Right atrium auricular region (tissue), 2 donors: ENCODE data around the gene COL1A1. TPM values are rescaled to one million over a fixed set of nuclear protein-coding genes. Genes with fewer than 3 reads are reported as not detected.
A peak's percentile ranks its signal among the peaks of the same experiment; 100 is the strongest.

Source experiments
- DNase-seq: peaks from one replicate; pipeline ENCODE4 v3.0.0-alpha.2; 2019; ENCODE audit warnings: low spot score
- H3K27ac ChIP-seq, 2 donors: fragments of 200-600 bp; sonication (generic); 1 replicate in 1 of 2; 2 replicates in 1 of 2; pipeline ENCODE4 v1.5.1; 2016 to 2019
- H3K27me3 ChIP-seq, 2 donors: fragments of 200-600 bp; sonication (generic); one replicate each; pipeline versions ENCODE4 v1.5.1 to v1.6.0; 2017 to 2019
- H3K36me3 ChIP-seq: fragments of 200-600 bp; sonication (generic); one replicate; pipeline ENCODE4 v1.5.1; 2016
- H3K4me1 ChIP-seq, 2 donors: fragments of 200-600 bp; sonication (generic); one replicate each; pipeline versions ENCODE4 v1.5.1 to v1.6.0; 2017 to 2019
- H3K4me3 ChIP-seq, 2 donors: fragments of 200-600 bp; sonication (generic); 1 replicate in 1 of 2; 2 replicates in 1 of 2; pipeline ENCODE4 v1.5.1; 2017 to 2019; ENCODE audit warnings: mild to moderate bottlenecking in 1 of 2, moderate library complexity in 1 of 2
- H3K9me3 ChIP-seq, 2 donors: fragments of 200-600 bp; sonication (generic); one replicate each; pipeline ENCODE4 v1.5.1; 2019
- total RNA-seq, 2 donors: library from RNA; depleted of rRNA; stranded (reverse); fragments of >200 nt; gene quantifications; one replicate each; pipeline ENCODE4 v1.1.0, GENCODE V29; 2016
- TF ChIP-seq, protein P1 (sequence below), 2 donors: fragments of 200-600 bp; sonication (generic); IDR thresholded peaks; one replicate each; pipeline ENCODE4 v1.5.1; 2019; ENCODE audit warnings: antibody characterized with exemption in 2 of 2

COL1A1 gene
- total RNA-seq, 2 donors from 2014 or later: 19.8 to 180 TPM

- no peak for DNase-seq
- Histone ChIP-seq H3K27me3 (no peaks in the 10 kb centered on the region), H3K4me1 (peaks cover 2 to 42% of the 10 kb centered on the region in 2 donors), H3K36me3 (no peaks in the 10 kb centered on the region), H3K4me3 (no peak overlapping the region), H3K27ac (peak overlapping the region in 1 of 2 donors; percentile 35), H3K9me3 (no peaks in the 10 kb centered on the region)
- TF ChIP-seq, protein P1, sequence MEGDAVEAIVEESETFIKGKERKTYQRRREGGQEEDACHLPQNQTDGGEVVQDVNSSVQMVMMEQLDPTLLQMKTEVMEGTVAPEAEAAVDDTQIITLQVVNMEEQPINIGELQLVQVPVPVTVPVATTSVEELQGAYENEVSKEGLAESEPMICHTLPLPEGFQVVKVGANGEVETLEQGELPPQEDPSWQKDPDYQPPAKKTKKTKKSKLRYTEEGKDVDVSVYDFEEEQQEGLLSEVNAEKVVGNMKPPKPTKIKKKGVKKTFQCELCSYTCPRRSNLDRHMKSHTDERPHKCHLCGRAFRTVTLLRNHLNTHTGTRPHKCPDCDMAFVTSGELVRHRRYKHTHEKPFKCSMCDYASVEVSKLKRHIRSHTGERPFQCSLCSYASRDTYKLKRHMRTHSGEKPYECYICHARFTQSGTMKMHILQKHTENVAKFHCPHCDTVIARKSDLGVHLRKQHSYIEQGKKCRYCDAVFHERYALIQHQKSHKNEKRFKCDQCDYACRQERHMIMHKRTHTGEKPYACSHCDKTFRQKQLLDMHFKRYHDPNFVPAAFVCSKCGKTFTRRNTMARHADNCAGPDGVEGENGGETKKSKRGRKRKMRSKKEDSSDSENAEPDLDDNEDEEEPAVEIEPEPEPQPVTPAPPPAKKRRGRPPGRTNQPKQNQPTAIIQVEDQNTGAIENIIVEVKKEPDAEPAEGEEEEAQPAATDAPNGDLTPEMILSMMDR (IDR thresholded peaks at IDR 0.05): no peak
Measured at GRCh38 chr17:50213026-50214022, 11.9 kb upstream of the COL1A1 start.

DNA sequence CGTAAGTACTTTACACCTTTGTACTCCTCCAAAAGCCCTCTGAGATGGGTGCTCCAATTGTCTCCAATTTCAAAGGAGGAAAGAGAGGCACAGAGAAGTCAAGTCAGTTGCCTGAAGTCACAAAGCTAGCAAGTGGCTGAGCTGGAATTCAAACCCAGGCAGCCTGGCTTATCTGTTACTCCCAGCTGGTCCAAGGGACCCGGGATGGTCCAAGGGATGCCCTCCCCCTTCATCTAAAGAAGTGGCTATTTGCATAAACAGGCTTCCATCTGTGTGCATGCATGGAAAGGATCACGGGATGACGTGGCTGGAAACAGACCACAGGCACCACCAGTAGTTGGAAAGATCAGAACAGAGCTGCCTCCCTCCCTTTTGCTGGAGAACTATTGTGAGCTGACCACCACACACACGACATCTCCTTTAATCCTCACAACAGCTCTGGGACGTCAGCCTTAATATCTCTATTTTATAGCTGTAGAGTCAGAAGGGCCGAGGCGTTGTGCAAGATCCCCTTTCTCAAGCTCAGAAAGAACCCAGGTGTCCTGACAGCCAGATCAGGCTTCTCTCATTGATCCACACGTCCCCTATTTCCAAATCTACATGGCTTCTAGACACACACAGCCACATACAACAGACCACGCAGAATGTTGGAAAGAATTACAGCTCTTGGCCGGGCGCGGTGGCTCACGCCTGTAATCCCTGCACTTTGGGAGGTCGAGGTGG is 10.9 kb upstream of the COL1A1 start:
- Histone ChIP-seq H3K36me3 (no peaks in the 10 kb centered on the region), H3K9me3 (no peaks in the 10 kb centered on the region), H3K27me3 (no peaks in the 10 kb centered on the region), H3K4me1 (peaks cover 2 to 45% of the 10 kb centered on the region in 2 donors), H3K4me3 (no peak overlapping the region), H3K27ac (peak overlapping the region; percentile 63 to 80)
- TF ChIP-seq, protein P1 (IDR thresholded peaks at IDR 0.05): no peak
- DNase-seq: peak; percentile 60

GRCh38 chr17:50211249-50212120 is 10.1 kb upstream of the COL1A1 start:
- H3K27me3 ChIP-seq: no peaks in the 10 kb centered on the region
- peak overlapping the region; percentile 80 to 84 for H3K27ac ChIP-seq
- no peaks in the 10 kb centered on the region for H3K36me3 ChIP-seq
- peak; percentile 63 for DNase-seq
- TF ChIP-seq, protein P1 (IDR thresholded peaks at IDR 0.05): no peak
- peaks cover 2 to 52% of the 10 kb centered on the region in 2 donors for H3K4me1 ChIP-seq
- no peak overlapping the region for H3K4me3 ChIP-seq
- no peaks in the 10 kb centered on the region for H3K9me3 ChIP-seq

DNA sequence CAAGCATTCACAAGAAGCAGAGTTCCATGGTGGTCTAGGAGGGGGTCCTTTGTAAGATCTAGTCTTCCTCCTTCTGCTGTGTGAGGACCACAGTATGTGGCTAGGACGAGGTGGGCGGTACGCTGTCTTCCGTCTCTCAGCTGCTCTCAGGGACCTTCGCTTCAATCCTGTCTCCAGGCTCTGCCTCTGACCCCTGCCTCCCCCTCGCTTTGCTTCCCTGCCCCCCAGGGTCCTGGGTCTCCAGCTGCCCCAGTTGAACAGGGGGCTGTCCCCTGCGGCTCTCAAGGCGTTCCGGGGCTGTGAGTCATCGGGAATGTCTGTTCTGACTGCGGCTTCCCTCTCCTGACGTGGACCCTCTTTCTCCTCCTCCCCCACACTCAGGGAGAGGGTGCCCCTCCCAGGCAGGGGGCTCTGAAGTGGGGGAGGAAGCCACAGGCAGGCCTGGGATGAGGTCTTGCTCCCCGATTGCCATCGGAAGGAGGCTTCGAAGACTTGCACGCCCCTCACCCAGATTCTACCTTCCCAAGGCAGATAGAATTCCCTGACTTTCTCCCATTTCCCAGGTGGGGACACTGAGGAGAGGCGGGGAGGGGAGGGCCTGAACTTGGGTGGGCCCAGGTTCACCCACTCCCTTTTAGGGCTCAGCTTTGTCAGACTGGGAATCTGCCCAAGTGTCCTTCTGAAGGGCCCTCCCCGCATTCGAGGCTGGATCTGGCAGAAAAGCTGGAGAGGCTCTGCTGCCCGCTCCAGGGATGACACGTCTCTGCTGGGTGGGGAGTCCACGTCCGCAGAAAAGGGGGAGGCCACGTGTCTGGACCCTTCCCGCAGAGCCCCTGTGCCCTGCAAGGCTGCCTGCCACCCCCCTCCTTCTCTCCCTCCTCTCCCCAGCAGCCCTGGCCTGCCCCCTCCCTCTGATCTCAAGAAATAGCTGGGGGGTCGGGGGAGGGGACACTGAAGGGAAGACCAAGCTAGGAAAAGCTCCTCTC is 9.1 kb upstream of the COL1A1 start:
- peak overlapping the region; percentile 80 to 84 for H3K27ac ChIP-seq
- H3K27me3 ChIP-seq: no peaks in the 10 kb centered on the region
- H3K4me1 ChIP-seq: peaks cover 2 to 58% of the 10 kb centered on the region in 2 donors
- H3K9me3 ChIP-seq: no peaks in the 10 kb centered on the region
- TF ChIP-seq, protein P1 (IDR thresholded peaks at IDR 0.05): no peak
- no peaks in the 10 kb centered on the region for H3K36me3 ChIP-seq
- H3K4me3 ChIP-seq: no peak overlapping the region
- peak; percentile 81 for DNase-seq
